Activated naive CD8-positive, alpha-beta T cell (primary cell): ENCODE results near the gene IRF4.
"Not testable (repeated sequence)": the region's sequence is repeated elsewhere in the genome, so short reads cannot be mapped to it uniquely, and the experiment has no call there.

Source experiments
- H3K27ac Mint-ChIP-seq: one replicate; pipeline ENCODE4 v1.8.0; 2021; ENCODE audit warnings: mixed read lengths
- H3K27me3 Mint-ChIP-seq: one replicate; pipeline ENCODE4 v1.8.0; 2021; ENCODE audit warnings: mixed read lengths
- H3K36me3 Mint-ChIP-seq: one replicate; pipeline ENCODE4 v1.8.0; 2021; ENCODE audit warnings: mixed read lengths
- H3K4me1 Mint-ChIP-seq: one replicate; pipeline ENCODE4 v1.8.0; 2021; ENCODE audit warnings: low read depth, mixed read lengths
- H3K4me3 Mint-ChIP-seq: one replicate; pipeline ENCODE4 v1.8.0; 2021; ENCODE audit warnings: mild to moderate bottlenecking, mixed read lengths
- H3K9me3 Mint-ChIP-seq: one replicate; pipeline ENCODE4 v1.8.0; 2021; ENCODE audit warnings: low read depth, mixed read lengths

IRF4 gene

GRCh38 chr6:369559-370431 is 21.8 kb upstream of the IRF4 start:
- H3K4me3 Mint-ChIP-seq = no peak overlapping the region
- H3K27ac Mint-ChIP-seq = no peak overlapping the region
- no peaks in the 10 kb centered on the region for H3K36me3 Mint-ChIP-seq
- H3K27me3 Mint-ChIP-seq = peaks cover 2% of the 10 kb centered on the region
- H3K4me1 Mint-ChIP-seq = peaks cover 4% of the 10 kb centered on the region
- H3K9me3 Mint-ChIP-seq = no peaks in the 10 kb centered on the region

- H3K9me3 Mint-ChIP-seq = no peaks in the 10 kb centered on the region
- H3K36me3 Mint-ChIP-seq = no peaks in the 10 kb centered on the region
- no peak overlapping the region for H3K27ac Mint-ChIP-seq
- peaks cover 4% of the 10 kb centered on the region for H3K4me1 Mint-ChIP-seq
- H3K4me3 Mint-ChIP-seq = no peak overlapping the region
- peaks cover 5% of the 10 kb centered on the region for H3K27me3 Mint-ChIP-seq
These were observed 21.0 kb upstream of the IRF4 start for GRCh38 chr6:370555-370954.

GRCh38 chr6:371851-372250 is 19.7 kb upstream of the IRF4 start:
- H3K27me3 Mint-ChIP-seq, H3K9me3 Mint-ChIP-seq, H3K4me1 Mint-ChIP-seq, H3K36me3 Mint-ChIP-seq, H3K27ac Mint-ChIP-seq, H3K4me3 Mint-ChIP-seq: not testable (repeated sequence)

- no peaks in the 10 kb centered on the region for H3K9me3 Mint-ChIP-seq
- H3K27ac Mint-ChIP-seq = no peak overlapping the region
- peaks cover 11% of the 10 kb centered on the region for H3K4me1 Mint-ChIP-seq
These were observed 19.1 kb upstream of the IRF4 start for GRCh38 chr6:372336-372911.

GRCh38 chr6:373031-373430 is 18.5 kb upstream of the IRF4 start:
- Mint-ChIP-seq H3K9me3 (no peaks in the 10 kb centered on the region), H3K27ac (no peak overlapping the region), H3K27me3 (peaks cover 11% of the 10 kb centered on the region), H3K36me3 (no peaks in the 10 kb centered on the region), H3K4me1 (peaks cover 13% of the 10 kb centered on the region), H3K4me3 (no peak overlapping the region)

More at GRCh38 chr6:372336-372911, 19.1 kb upstream of the IRF4 start:
- H3K27me3 Mint-ChIP-seq = peaks cover 11% of the 10 kb centered on the region
- H3K4me3 Mint-ChIP-seq = no peak overlapping the region
- no peaks in the 10 kb centered on the region for H3K36me3 Mint-ChIP-seq

GRCh38 chr6:373773-374724 is 17.5 kb upstream of the IRF4 start:
- no peak overlapping the region for H3K27ac Mint-ChIP-seq
- H3K4me3 Mint-ChIP-seq = no peak overlapping the region
- H3K4me1 Mint-ChIP-seq = peaks cover 13% of the 10 kb centered on the region
- H3K9me3 Mint-ChIP-seq = no peaks in the 10 kb centered on the region
- H3K27me3 Mint-ChIP-seq = peaks cover 11% of the 10 kb centered on the region
- no peaks in the 10 kb centered on the region for H3K36me3 Mint-ChIP-seq

GRCh38 chr6:374956-375355 is 16.6 kb upstream of the IRF4 start:
- Mint-ChIP-seq H3K27me3 (peaks cover 11% of the 10 kb centered on the region), H3K36me3 (no peaks in the 10 kb centered on the region), H3K4me1 (peaks cover 15% of the 10 kb centered on the region), H3K9me3 (no peaks in the 10 kb centered on the region), H3K27ac (no peak overlapping the region), H3K4me3 (no peak overlapping the region)

GRCh38 chr6:376827-377640 is 14.5 kb upstream of the IRF4 start:
- Mint-ChIP-seq H3K27ac (no peak overlapping the region), H3K27me3 (peaks cover 18% of the 10 kb centered on the region), H3K4me1 (peaks cover 20% of the 10 kb centered on the region), H3K9me3 (no peaks in the 10 kb centered on the region), H3K4me3 (no peak overlapping the region), H3K36me3 (no peaks in the 10 kb centered on the region)

- Mint-ChIP-seq H3K4me1 (peaks cover 20% of the 10 kb centered on the region), H3K27me3 (peaks cover 20% of the 10 kb centered on the region)
- H3K36me3 Mint-ChIP-seq, H3K4me3 Mint-ChIP-seq, H3K27ac Mint-ChIP-seq, H3K9me3 Mint-ChIP-seq: not testable (repeated sequence)
These were observed 13.9 kb upstream of the IRF4 start for GRCh38 chr6:377641-378020.

GRCh38 chr6:378090-378957 is 13.2 kb upstream of the IRF4 start:
- Mint-ChIP-seq H3K9me3 (no peaks in the 10 kb centered on the region), H3K4me1 (peaks cover 16% of the 10 kb centered on the region), H3K4me3 (no peak overlapping the region), H3K27ac (no peak overlapping the region), H3K27me3 (peaks cover 20% of the 10 kb centered on the region), H3K36me3 (no peaks in the 10 kb centered on the region)

GRCh38 chr6:378958-379409 is 12.6 kb upstream of the IRF4 start:
- H3K9me3 Mint-ChIP-seq = no peaks in the 10 kb centered on the region
- H3K27me3 Mint-ChIP-seq = peaks cover 20% of the 10 kb centered on the region
- H3K4me1 Mint-ChIP-seq = peaks cover 16% of the 10 kb centered on the region
- no peaks in the 10 kb centered on the region for H3K36me3 Mint-ChIP-seq
- no peak overlapping the region for H3K27ac Mint-ChIP-seq
- H3K4me3 Mint-ChIP-seq = no peak overlapping the region

- Mint-ChIP-seq H3K36me3 (no peaks in the 10 kb centered on the region), H3K27me3 (peaks cover 20% of the 10 kb centered on the region), H3K4me1 (peaks cover 16% of the 10 kb centered on the region), H3K9me3 (no peaks in the 10 kb centered on the region), H3K27ac (no peak overlapping the region), H3K4me3 (no peak overlapping the region)
These were observed 12.0 kb upstream of the IRF4 start for GRCh38 chr6:379410-380181.
